HT1080 (cell line): ENCODE results near the gene SLC8A2. TPM values are rescaled to one million over a fixed set of nuclear protein-coding genes. Genes with fewer than 3 reads are reported as not detected.
A peak's percentile ranks its signal among the peaks of the same experiment; 100 is the strongest.

Experiments
- DNase-seq: peaks from one replicate; pipeline ENCODE4 v3.0.0-alpha.2; 2015; ENCODE audit warnings: low read depth
- total RNA-seq: library from RNA; depleted of rRNA; stranded (reverse); fragments of >200 nt; shearing (Covaris generic); gene quantifications from 2 replicates; pipeline ENCODE4 v1.2.3, GENCODE V29; 2014

SLC8A2 gene
- total RNA-seq, 1 experiment from 2014 or later = not detected

DNA sequence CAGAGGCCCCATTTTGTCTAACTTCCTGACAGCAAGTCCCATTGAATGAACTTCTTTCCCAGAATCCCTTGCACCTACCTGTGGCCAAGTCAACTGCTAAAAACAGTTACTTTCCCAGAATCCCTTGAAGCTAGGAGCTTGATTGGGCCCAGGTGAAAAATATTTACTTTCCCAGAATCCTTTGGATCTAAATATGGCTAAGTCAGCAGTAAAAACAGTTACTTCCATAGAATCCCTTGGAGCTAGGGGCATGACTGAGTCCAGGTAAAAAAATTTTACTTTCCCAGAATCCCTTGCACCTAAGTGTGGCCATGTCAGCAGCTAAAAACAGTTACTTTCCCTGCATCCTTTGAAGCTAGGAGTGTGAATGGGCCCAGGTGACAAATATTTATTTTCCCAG, 39.2 kb downstream of the SLC8A2 start:
- DNase-seq = no peak

DNA sequence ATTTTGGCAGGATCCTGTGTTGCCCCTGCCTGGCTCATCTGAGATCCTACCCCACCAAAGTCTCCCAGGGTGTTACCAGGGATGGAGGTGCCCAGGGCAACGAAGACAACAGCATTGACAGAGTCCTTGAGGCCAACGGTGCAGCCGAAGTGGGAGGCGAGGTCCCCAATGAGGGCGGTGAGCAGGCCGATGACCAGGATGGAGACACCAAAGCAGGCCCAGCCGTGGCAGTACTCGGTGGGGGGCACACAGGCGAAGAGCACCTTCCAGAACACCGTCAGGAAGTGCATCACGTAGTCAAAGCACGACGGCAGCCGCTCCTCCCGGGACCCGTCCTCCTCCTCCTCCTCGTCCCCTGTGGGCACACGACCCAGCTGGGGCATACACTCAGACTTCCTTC, 39.6 kb downstream of the SLC8A2 start:
- no peak for DNase-seq

DNA sequence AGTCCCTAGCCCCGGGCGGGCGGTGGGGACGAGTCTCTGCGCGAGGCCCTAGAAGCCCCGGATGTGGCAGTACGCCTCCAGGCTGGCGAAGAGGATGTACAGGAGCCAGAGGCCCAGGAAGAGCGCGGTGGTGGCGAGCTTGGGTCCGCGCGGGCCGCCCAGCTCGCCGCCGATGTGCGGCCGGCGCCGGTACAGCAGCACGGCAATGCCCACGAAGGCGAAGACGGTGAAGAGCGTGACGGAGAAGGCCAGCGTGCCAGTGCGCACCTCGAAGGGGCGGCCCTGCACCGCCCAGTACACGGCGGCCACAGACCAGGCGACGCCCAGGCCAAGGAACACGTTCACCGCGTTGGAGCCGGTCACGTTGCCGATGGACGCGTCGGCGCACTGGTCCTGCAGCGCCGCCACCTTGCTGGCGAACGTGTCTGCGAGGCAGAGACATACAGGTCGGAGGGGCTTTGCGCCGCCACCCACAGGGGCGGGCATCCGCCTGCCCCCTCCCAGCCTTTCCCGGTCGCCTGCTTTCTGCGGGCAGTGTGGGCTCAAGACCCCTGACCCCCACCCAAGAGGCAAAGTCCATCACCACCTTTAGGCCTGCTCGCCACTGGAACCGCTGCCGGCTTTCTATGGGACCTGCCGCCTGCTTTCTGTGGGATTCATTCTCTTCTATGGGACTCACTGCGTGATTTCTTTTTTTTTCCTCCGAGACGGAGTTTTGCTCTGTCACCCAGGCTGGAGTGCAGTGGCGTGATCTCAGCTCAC, 41.5 kb downstream of the SLC8A2 start:
- DNase-seq = no peak

DNA sequence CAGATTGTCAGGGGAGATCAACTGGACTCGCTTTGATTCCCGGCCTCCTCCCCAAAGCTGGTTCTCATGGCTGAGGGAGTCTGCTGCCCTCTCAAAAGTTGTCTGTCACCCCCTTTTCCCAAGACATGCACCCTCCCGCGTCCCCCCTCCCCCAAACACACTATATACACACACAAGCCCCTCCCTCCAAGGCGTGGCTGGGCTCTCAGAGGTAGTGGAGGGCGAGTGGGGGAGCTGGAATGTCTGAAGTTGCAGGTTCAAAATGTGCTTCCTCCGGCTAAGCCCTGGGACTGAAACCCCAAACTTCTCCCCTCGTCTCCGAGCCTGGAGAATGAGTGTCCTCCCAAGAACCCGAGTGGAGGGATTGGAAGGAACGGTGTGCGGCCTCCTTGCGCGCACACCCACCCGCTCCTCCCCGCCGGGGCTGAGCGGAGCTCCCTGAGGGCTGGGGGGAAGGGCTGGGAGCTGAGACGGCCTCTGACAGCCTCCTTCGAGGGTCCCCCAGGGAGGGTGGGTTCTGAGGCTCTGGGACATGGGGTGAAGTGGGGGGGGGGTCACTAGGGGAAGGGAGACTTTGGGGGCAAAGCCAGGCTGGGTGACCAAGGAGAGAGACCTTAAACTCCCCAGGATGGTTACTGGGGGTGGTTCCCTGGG, 42.4 kb downstream of the SLC8A2 start:
- DNase-seq = no peak

DNA sequence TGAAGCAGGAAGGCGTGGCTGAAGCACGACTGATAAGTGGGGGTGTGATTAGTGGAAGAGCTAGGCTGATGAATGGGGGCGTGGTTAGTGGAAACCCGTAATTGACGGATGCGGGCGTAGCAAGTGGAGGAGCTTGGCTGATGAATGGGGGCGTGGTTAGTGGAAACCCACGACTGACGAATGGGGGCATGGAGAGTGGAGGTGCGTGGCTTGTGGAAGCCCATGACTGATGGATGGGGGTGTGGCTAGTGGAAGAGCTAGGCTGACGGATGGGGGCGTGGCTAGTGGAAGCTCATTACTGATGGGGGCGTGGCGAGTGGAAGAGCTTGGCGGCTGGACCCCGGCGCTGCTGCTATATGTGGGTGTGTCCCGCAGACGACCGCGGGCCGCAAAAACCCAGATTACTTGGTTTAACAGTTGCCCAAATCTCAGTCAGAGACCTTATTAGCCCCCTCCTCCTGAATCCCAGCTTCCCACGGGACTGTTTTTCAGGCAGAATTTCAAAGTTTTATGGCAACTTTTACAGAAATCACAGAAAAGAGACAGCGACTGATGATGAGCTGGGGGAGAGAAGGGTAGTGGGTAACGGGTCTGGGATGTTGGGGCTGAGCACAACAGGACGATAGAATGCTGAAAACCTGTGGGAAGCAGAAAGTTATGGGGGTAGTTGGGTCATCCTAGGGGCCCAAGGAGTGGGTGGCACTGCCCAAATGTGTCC, 43.4 kb downstream of the SLC8A2 start:
- DNase-seq = peak; percentile 94

DNA sequence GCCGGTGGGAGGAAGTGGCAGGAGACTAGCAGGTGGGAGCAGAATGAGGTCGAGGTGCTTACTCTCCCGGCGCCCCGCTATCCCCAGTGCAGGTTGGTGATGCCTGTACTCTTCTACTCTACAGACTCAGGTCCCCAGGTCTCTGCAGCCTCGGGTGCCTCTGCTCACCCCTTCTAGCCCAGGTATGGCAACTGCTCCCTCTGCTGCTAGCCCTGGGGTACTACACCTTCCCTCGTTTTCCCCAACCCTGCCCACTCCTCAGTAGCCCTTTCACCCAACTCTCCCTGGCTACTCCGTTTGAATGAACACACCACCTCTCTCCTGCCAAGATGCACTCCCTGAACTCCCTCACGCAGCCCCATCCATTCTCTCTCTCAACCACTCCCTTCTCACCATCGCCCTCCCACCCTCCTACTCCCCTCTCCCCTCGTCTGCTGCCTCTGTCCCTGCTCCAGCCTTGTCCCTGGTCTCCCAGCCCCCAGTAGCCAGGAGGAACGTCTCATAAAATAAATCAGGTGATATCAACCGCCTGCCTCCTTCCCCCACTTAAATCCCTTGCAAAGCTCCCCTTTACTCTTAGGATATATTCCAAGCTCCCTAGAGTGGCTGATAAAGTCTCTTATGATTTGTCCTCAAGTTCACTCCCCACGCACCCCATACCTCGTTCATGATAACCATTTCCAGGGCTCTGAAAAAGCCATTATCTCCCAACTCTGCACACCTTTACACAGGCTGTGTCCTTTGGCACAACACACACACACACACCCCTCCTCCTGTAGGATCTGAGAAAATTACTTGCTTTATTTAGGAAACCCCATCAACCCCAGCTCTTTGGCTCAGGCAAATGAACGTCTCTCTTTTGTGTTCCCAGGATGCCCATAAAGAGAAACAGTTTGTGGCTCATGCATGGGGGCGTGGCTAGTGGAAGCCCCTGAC, 44.2 kb downstream of the SLC8A2 start:
- peak; percentile 63 for DNase-seq

DNA sequence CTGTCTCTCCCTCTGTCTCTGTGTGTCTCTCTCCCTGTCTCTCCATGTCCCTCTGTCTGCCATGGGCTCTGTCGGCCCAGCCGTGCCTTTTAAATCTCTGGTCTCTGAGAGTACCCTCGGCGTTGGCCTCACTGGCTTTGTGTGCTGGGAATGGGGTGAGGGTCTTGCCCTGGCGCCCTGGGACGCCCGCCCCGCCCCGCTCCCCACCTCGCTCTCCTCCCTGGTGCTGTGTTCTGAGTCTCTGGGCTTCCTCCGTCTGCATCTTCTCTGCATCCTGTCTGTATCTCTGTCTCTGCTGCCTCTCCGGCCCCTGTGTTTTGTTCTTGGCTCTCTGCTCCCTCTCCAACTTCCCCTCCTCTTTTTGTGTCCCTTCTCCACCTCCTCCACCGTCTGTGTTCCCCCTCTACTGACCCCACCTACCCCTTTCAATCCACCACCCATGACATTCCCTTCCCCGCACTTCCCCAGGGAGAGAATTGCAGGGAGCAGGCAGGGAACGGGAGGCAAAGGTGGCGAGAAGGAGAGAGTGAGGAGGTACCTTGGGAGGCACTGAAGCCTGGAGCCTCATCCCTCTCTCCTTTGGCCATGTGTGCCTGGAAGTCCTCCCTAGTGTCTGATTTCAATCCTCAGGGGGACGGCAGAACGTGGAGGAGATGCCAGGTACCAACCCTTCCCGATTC, 48.4 kb downstream of the SLC8A2 start:
- no peak for DNase-seq

DNA sequence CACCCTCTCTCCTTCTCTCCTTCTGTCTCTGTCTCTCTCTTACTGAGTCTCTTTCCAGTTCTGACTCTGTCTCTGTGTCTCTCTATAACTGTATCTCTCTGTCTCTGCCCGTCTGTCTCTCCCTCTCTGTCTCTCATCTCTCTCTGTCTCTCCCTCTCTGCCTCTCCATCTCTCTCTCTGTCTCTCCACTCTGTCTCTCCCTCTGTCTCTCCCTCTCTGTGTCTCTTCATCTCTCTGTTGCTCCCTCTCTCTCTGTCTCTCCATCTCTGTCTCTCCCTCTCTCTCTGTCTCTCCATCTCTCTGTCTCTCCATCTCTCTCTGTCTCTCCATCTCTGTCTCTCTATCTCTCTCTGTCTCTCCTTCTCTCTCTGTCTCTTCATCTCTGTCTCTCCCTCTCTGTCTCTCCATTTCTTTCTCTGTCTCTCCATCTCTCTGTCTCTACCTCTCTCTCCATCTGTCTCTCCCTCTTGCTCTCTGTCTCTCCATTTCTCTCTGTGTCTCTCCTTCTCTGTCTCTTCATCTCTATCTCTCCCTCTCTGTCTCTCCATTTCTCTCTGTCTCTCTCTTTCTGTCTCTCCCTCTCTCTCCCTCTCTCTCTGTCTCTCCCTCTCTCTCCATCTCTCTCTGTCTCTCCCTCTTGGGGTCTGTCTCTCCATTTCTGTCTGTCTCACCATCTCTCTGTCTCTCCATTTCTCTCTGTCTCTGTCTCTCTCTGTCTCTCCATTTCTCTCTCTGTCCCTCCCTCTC, 49.1 kb downstream of the SLC8A2 start:
- no peak for DNase-seq

DNA sequence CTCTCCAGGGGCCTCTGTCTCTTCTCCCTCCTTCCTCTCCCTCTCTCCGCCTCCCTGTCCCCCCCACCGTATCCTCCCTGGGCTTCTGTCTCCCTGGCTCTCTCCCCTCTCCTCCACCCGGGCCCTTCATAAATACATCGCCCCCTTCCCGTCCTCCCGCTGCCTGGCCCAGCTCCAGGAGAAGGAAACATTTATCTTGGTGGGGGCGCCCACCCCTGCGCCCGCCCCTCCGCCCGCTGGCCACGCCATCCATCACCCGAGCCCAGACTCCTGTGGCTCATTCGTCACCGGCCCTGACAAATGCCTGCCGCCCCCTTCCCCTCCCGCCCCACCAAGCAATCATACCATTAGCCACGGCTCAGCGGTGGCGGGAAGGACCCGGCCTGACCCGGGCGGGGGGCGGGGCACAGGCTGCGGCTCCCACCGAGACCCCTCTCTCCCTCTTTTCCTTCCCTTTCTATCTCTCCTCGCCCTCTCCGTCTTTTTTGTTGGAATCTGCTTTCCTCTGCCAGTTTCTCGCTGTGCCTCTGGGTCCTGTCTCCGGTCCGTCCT, 49.8 kb downstream of the SLC8A2 start:
- DNase-seq = no peak

DNA sequence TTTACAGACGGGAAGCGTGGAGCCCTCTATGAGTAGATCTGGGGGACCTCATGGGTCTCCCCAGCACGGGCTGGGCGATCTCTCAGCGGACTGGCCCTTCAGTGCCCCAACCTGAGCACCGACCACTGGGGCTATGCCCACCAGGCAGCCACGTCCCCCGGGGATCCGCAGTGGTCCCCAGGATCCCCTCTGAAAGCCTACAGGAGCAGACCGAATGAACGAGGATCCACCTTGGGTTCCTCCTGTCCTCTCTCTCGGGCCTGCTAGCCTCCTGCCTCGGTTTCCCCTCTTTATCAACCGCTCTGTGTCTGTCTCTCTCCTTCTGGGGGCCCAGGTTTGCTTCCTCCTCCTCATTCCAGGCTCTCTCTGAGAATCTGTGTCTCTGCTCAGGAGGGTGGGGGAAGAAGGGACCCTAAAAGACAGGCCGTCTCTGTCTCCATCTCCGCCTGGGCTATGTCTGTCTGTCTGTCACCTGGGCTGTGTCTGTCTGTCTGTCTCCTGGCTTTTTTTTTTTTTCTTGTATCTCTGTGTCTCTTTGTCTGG, 50.4 kb downstream of the SLC8A2 start:
- DNase-seq = no peak

DNA sequence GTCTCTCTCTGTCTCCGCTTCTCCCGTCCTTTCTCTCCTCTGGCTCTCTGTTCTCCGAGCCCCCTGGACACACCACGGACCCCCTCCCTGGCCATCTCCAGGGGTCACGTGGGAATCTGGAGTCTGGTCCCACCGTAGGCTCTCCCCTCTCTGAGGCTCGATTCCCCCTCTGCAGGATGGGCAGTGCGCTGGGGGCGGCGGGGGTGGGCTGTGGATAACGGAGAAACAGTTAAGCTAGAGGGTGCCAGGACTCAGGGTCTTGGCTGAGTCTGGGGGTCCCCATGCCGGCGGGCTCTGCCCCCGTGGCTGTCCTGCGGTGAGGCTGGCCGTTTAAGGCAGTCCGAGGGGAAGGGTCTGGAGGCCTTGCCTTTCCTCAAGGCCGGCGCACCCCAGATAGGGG, 51.9 kb downstream of the SLC8A2 start:
- DNase-seq = no peak

DNA sequence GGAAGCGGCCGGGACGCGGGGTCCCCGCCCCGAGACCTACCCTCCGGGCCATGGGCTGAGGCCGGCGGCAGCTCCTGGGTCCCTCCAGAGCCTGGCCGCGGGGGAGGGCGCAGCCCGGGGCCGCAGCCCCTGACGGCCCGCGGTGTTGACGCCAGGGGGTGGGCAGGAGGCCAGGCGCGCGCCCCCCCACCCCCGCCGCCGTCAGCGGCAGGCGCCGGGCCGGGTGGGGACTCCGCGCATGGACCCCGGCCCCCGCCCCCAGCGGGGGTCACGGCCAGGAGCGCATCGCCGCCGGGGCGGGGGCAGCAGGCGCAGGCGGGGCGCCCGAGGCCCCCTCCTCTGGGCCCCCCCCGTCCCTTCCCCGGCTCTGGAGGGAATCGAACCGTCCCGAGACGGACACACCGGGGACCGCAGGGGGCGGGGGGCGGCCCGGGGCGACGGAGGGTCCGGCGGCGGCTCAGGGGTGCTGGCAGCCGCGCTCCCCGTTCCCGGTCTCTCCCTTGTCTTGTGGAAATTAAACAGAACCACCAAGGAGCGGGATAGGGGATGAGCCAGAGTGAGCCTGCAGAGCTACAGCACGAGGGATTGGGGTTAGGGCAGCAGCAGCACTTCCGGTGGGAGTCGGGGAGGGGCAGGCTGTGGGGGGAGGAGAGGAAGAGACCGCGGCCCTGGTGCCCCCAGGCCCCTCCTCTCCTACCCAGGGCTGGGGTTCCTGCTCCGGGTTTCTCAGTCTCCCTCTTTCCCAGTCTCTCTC, 52.5 kb downstream of the SLC8A2 start, which contains the start of gene MEIS3:
MEIS3 (minus strand) TSS at position 498 of the 754 bp plus-strand sequence; CDS start at position 52, 446 bp downstream.
- DNase-seq = no peak

DNA sequence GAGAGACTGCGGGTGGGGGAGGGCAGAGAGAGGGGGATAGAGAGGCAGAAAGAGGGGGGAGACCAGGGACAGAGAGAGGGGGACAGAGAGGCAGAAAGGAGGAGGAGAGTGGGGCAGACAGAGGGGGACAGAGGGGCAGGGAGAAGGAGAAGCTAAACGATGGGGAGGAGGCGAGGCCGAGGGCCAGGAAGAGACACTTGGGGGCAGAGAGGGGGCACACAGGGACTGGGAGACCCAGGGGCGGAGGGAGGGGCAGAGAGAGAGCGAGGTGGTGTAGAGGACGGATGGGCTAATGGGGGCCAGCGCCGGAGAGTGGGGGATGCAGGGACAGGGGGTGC, 53.0 kb downstream of the SLC8A2 start:
- DNase-seq = no peak

DNA sequence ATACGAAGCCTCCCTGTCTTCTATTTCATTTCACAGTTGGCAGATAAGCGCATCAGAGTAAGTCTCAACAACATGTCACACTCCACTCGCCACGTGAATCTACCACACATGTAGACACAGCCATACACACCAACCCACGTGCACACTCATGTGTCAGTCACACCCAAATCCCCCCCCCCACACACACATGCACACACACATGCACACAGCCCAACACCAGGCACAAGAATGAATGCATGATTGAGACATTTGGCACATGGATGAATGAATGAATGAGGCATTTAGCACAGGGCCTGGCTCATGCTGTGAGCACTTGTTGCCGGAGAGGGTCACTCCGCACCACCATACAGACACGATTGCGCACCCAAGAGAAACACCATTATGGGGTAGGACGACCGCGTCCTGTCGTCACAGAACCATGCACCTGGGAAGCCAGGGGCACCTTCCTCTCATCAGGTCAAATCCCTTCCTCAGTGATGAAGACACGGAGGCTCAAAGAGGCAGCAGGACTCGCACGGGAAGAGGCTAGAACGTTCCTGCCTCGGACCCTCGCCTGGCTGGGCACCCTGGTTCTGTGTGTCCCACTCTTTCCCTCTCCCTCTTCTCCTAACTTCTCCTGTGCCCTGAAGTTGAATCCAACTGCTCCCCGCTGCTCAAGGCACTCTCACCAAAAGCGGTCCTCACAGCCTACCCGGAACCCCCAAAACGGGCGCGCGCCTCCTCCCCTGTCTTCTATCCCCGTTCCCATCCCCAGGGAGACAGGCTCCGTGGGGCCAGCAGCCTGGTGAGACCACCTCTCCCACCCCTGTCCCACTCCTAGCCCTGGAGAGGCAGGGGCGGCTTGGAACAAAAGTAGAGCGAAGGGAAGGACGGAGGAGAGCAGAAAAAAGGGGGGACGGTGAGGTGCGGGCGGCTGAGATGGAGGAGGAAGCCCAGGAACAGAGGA, 53.7 kb downstream of the SLC8A2 start:
- DNase-seq = no peak

DNA sequence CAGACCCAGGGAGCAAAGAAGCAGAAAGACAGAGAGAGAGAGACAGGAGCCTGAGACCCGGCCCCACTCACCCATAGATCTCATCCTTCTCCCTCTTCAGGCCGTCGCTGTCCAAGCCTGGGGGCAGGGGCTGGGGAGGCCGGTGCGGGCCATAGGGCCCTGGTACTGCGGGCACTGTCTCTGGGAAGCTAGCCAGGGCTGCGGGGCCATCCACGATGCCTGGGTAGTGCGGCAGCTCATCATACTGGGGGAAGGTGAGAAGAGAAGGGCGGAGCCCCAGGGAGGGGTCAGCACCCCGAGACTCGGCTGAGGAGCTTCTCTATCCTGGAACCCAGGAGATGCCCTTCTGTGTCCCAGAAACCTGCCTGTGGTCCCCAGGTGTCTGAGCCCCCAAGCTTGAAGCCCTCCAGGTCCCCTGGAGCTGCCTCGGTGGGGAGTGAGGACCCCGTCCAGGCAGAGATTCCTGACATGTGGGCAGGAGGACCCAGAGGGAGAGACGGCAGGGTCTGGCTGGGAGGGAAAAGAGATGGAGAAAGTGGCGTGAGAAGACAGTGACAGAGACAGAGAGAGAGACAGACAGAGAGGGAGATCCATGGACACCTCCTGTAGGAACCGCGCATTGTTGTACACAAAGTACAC, 54.5 kb downstream of the SLC8A2 start:
- no peak for DNase-seq

DNA sequence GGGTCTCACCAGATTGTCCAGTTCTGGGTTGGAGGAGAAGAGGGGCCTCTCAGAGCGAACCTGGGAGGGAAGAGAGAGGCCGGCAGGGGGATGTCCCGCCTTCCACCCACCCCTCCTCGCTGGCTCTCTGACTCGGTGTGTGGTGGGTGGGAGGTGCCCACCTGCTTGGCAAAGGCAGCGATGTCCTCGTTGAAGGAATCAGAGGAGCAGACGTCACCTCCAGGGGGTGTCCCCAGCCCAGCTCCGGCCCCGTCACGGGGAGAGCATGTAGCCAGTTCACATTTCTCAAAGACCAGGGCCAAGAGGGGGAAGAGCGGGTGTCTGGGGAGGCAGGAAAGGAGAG, 55.1 kb downstream of the SLC8A2 start:
- no peak for DNase-seq
